ENCODE results near the gene KLF11. TPM values are rescaled to one million over a fixed set of nuclear protein-coding genes. Genes with fewer than 3 reads are reported as not detected.
A peak's percentile ranks its signal among the peaks of the same experiment; 100 is the strongest.

Gene KLF11
- polyA plus RNA-seq, 3 donors, result 21.0 to 69.8 (median 25.3) TPM

GRCh38 chr2:10101491-10101890, 58.1 kb downstream of the KLF11 start:
- Histone ChIP-seq H2AFZ (ENCODE audit: insufficient read depth, low read depth, low read length, poor library complexity, severe bottlenecking) (no peak overlapping the region), H3K27me3 (ENCODE audit: control insufficient read depth in 2 of 2, insufficient read depth in 2 of 2, low read length in 2 of 2) (no peaks in the 10 kb centered on the region), H3K9ac (ENCODE audit: insufficient read depth, low read length, poor library complexity, severe bottlenecking) (no peak overlapping the region), H4K20me1 (ENCODE audit: insufficient read depth, low read length) (no peaks in the 10 kb centered on the region), H3K27ac (ENCODE audit: low read depth in 1 of 2, low read length in 2 of 2) (no peak overlapping the region), H3K9me3 (replicated peaks in 1 of 2; ENCODE audit: control insufficient read depth in 1 of 2, insufficient read depth in 1 of 2, low read length in 2 of 2) (peaks cover 0 to 3% of the 10 kb centered on the region in 2 donors), H3K4me1 (ENCODE audit: control insufficient read depth in 1 of 2, insufficient read depth in 2 of 2, low read length in 2 of 2) (peaks cover 0 to 8% of the 10 kb centered on the region in 2 donors), H3K36me3 (replicated peaks in 1 of 2; ENCODE audit: control insufficient read depth in 1 of 2, insufficient read depth in 2 of 2, low read length in 2 of 2) (no peaks in the 10 kb centered on the region), H3K4me3 (replicated peaks in 1 of 3; ENCODE audit: low read depth in 2 of 3, low read length in 3 of 3) (no peak overlapping the region), H3K4me2 (replicated peaks; ENCODE audit: extremely low read depth, low read length, poor library complexity, severe bottlenecking) (no peak overlapping the region), H3K79me2 (ENCODE audit: insufficient read depth, low read length) (no peaks in the 10 kb centered on the region)
- H3K27ac Mint-ChIP-seq, result peak overlapping the region in 1 of 7 donors; percentile 2
- TF ChIP-seq, protein P1, sequence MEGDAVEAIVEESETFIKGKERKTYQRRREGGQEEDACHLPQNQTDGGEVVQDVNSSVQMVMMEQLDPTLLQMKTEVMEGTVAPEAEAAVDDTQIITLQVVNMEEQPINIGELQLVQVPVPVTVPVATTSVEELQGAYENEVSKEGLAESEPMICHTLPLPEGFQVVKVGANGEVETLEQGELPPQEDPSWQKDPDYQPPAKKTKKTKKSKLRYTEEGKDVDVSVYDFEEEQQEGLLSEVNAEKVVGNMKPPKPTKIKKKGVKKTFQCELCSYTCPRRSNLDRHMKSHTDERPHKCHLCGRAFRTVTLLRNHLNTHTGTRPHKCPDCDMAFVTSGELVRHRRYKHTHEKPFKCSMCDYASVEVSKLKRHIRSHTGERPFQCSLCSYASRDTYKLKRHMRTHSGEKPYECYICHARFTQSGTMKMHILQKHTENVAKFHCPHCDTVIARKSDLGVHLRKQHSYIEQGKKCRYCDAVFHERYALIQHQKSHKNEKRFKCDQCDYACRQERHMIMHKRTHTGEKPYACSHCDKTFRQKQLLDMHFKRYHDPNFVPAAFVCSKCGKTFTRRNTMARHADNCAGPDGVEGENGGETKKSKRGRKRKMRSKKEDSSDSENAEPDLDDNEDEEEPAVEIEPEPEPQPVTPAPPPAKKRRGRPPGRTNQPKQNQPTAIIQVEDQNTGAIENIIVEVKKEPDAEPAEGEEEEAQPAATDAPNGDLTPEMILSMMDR (IDR thresholded peaks at IDR 0.05), result no peak
- no peak overlapping the region for H3K4me3 Mint-ChIP-seq
- no peak for DNase-seq
- peaks cover under 1 to 8% (median 3%) of the 10 kb centered on the region in 7 donors for H3K9me3 Mint-ChIP-seq
- peaks cover 8% of the 10 kb centered on the region for H3K4me1 Mint-ChIP-seq
- H3K36me3 Mint-ChIP-seq, result peaks cover 0 to 3% of the 10 kb centered on the region in 2 donors
- peaks cover under 1 to 7% (median 4%) of the 10 kb centered on the region in 3 donors for H3K27me3 Mint-ChIP-seq (ENCODE audit: low read depth in 3 of 3)
- intact Hi-C loops (cut with micrococcal nuclease), result no loop called here
- WGBS (ENCODE audit: insufficient coverage), result 11% methylated on average over 2 of the region's 7 CpGs

GRCh38 chr2:10103179-10103578, 59.8 kb downstream of the KLF11 start:
- Histone ChIP-seq H3K79me2 (ENCODE audit: insufficient read depth, low read length) (no peaks in the 10 kb centered on the region), H3K4me2 (replicated peaks; ENCODE audit: extremely low read depth, low read length, poor library complexity, severe bottlenecking) (no peak overlapping the region), H3K4me1 (ENCODE audit: control insufficient read depth in 1 of 2, insufficient read depth in 2 of 2, low read length in 2 of 2) (no peaks in the 10 kb centered on the region), H3K36me3 (replicated peaks in 1 of 2; ENCODE audit: control insufficient read depth in 1 of 2, insufficient read depth in 2 of 2, low read length in 2 of 2) (no peaks in the 10 kb centered on the region), H3K27ac (ENCODE audit: low read depth in 1 of 2, low read length in 2 of 2) (no peak overlapping the region), H3K27me3 (ENCODE audit: control insufficient read depth in 2 of 2, insufficient read depth in 2 of 2, low read length in 2 of 2) (no peaks in the 10 kb centered on the region), H3K9me3 (replicated peaks in 1 of 2; ENCODE audit: control insufficient read depth in 1 of 2, insufficient read depth in 1 of 2, low read length in 2 of 2) (peaks cover 0 to 4% of the 10 kb centered on the region in 2 donors), H4K20me1 (ENCODE audit: insufficient read depth, low read length) (no peaks in the 10 kb centered on the region), H3K9ac (ENCODE audit: insufficient read depth, low read length, poor library complexity, severe bottlenecking) (no peak overlapping the region), H3K4me3 (replicated peaks in 1 of 3; ENCODE audit: low read depth in 2 of 3, low read length in 3 of 3) (no peak overlapping the region), H2AFZ (ENCODE audit: insufficient read depth, low read depth, low read length, poor library complexity, severe bottlenecking) (no peak overlapping the region)
- TF ChIP-seq, protein P1 (IDR thresholded peaks at IDR 0.05), result no peak
- Mint-ChIP-seq H3K4me1 (peaks cover 2% of the 10 kb centered on the region), H3K9me3 (peaks cover 3 to 9% (median 6%) of the 10 kb centered on the region in 7 donors), H3K27ac (peak overlapping the region in 1 of 7 donors; percentile 36), H3K36me3 (peaks cover 0 to 10% of the 10 kb centered on the region in 2 donors), H3K27me3 (ENCODE audit: low read depth in 3 of 3) (peaks cover 0 to 3% (median 3%) of the 10 kb centered on the region in 3 donors), H3K4me3 (no peak overlapping the region)
- WGBS (ENCODE audit: insufficient coverage), result 89% methylated on average over 6 of the region's 6 CpGs
- intact Hi-C loops (cut with micrococcal nuclease), result no loop called here
- DNase-seq, result no peak

Small RNA genes within 50 kb of the gene (small RNA-seq; reads per million reads assigned to genes)
- not detected for gene RF00568 (ENCODE audit: insufficient read length, low read depth)

Other genes starting within 250 kb of the KLF11 start
- gene TAF1B, start 200.1 kb upstream of the KLF11 start, polyA plus RNA-seq, result 1 to 10 TPM; 6.0 to 8.4 (median 7.2) TPM
- gene GRHL1, start 91.9 kb upstream of the KLF11 start, polyA plus RNA-seq, result under 1 TPM in 1 of 3 donors, not detected in 2; 0.08 TPM
- gene CYS1, start 36.9 kb downstream of the KLF11 start, polyA plus RNA-seq, result not detected
- 1 to 10 TPM in 1 of 3 donors, not detected in 2; 1.5 TPM for gene RRM2, start 79.2 kb downstream of the KLF11 start, polyA plus RNA-seq